Right lobe of liver (tissue), 4 donors: Measurements from ENCODE around the gene TMEM121.
"Not testable (repeated sequence)": the region's sequence is repeated elsewhere in the genome, so short reads cannot be mapped to it uniquely, and the experiment has no call there.

Source experiments
- CTCF ChIP-seq, 4 donors: fragments of 200-600 bp in 3 of 4; fragments of 450-650 bp in 1 of 4; IDR thresholded peaks; one replicate each; pipeline versions ENCODE4 v1.5.1 to v1.8.0; 2016 to 2022; ENCODE audit warnings: antibody characterized with exemption in 4 of 4, mild to moderate bottlenecking in 2 of 4
- POLR2A ChIP-seq: fragments of 450-650 bp; IDR thresholded peaks from one replicate; pipeline ENCODE4 v1.6.1; 2017; ENCODE audit warnings: antibody characterized with exemption, mild to moderate bottlenecking
- donor health status: DM: no; HTN: no; CAD: no.
- donor health status: DM: no; HTN: no; CAD: no.
- donor health status: DM: no; HTN: yes; CAD: no.

- TF ChIP-seq CTCF (IDR thresholded peaks at IDR 0.05); POLR2A: not testable (repeated sequence)
Measured at GRCh38 chr14:105564536-105564935, 38.2 kb downstream of the TMEM121 start.
